Ishikawa (cell line): Measurements from ENCODE around the gene TSPAN18.

ENCODE experiments used
- CEBPB ChIP-seq: IDR thresholded peaks from 2 replicates; pipeline ENCODE4 v1.6.1; 2012
- CREB1 ChIP-seq: IDR thresholded peaks from 2 replicates; pipeline ENCODE4 v1.6.1; 2012; ENCODE audit warnings: low read depth
- EGR1 ChIP-seq: IDR thresholded peaks from 2 replicates; pipeline ENCODE4 v1.6.1; 2012
- EP300 ChIP-seq: IDR thresholded peaks from 2 replicates; pipeline ENCODE4 v1.6.1; 2012; ENCODE audit warnings: borderline replicate concordance
- FOXM1 ChIP-seq: IDR thresholded peaks from 2 replicates; pipeline ENCODE4 v1.6.1; 2012; ENCODE audit warnings: low read depth, borderline replicate concordance
- MAX ChIP-seq: IDR thresholded peaks from 2 replicates; pipeline ENCODE4 v1.6.1; 2012
- NFIC ChIP-seq: IDR thresholded peaks from 2 replicates; pipeline ENCODE4 v1.6.1; 2012
- RAD21 ChIP-seq: IDR thresholded peaks from 2 replicates; pipeline ENCODE4 v1.6.1; 2012; ENCODE audit warnings: low read depth
- REST ChIP-seq: IDR thresholded peaks from 2 replicates; pipeline ENCODE4 v1.6.1; 2012; ENCODE audit warnings: low read depth, mild to moderate bottlenecking
- TAF1 ChIP-seq: IDR thresholded peaks from 2 replicates; pipeline ENCODE4 v1.6.1; 2012; ENCODE audit warnings: low read depth, mild to moderate bottlenecking
- TCF12 ChIP-seq: IDR thresholded peaks from 2 replicates; pipeline ENCODE4 v1.6.1; 2012; ENCODE audit warnings: low read depth
- TEAD4 ChIP-seq: IDR thresholded peaks from 2 replicates; pipeline ENCODE4 v1.6.1; 2012
- USF1 ChIP-seq: IDR thresholded peaks from 2 replicates; pipeline ENCODE4 v1.6.1; 2012
- YY1 ChIP-seq: IDR thresholded peaks from 2 replicates; pipeline ENCODE4 v1.6.1; 2012; ENCODE audit warnings: low read depth
- ZBTB7A ChIP-seq: IDR thresholded peaks from 2 replicates; pipeline ENCODE4 v1.6.1; 2012; ENCODE audit warnings: low read depth

TSPAN18 gene

GRCh38 chr11:44829838-44830237, 103.1 kb downstream of the TSPAN18 start:
- TF ChIP-seq TAF1 (no peak), RAD21 (no peak), REST (no peak), EGR1 (no peak), TCF12 (no peak), YY1 (no peak), FOXM1 (no peak), EP300 (no peak), ZBTB7A (no peak), CEBPB (no peak), MAX (no peak), NFIC (no peak), CREB1 (no peak), TEAD4 (no peak), USF1 (no peak)

GRCh38 chr11:44831605-44832394, 105.0 kb downstream of the TSPAN18 start:
- TF ChIP-seq CEBPB, result no peak
- no peak for TF ChIP-seq REST
- TF ChIP-seq TAF1, result no peak
- TF ChIP-seq RAD21, result no peak
- no peak for TF ChIP-seq EGR1
- TF ChIP-seq EP300, result no peak
- no peak for TF ChIP-seq NFIC

- TF ChIP-seq FOXM1, result no peak
- no peak for TF ChIP-seq NFIC
- no peak for TF ChIP-seq EGR1
- no peak for TF ChIP-seq EP300
- TF ChIP-seq ZBTB7A, result no peak
- TF ChIP-seq REST, result no peak
- TF ChIP-seq TCF12, result no peak
- TF ChIP-seq TAF1, result no peak
- no peak for TF ChIP-seq MAX
- TF ChIP-seq USF1, result no peak
- TF ChIP-seq CREB1, result no peak
- no peak for TF ChIP-seq YY1
- TF ChIP-seq CEBPB, result no peak
Observed at GRCh38 chr11:44832452-44832851, 105.7 kb downstream of the TSPAN18 start.

- TF ChIP-seq REST, result no peak
- no peak for TF ChIP-seq CREB1
- TF ChIP-seq USF1, result no peak
- TF ChIP-seq TCF12, result no peak
- no peak for TF ChIP-seq ZBTB7A
- no peak for TF ChIP-seq RAD21
- no peak for TF ChIP-seq EP300
- TF ChIP-seq NFIC, result no peak
Observed at GRCh38 chr11:44833221-44833876, 106.6 kb downstream of the TSPAN18 start.
